HG03139 (cell line): ENCODE data around the gene LARP4B.
"Not testable (repeated sequence)": the region's sequence is repeated elsewhere in the genome, so short reads cannot be mapped to it uniquely, and the experiment has no call there.

Source experiments
- ATAC-seq: cut with Tn5 transposase; IDR thresholded peaks from one replicate; pipeline ENCODE4 v1.9.1; 2021; ENCODE audit not compliant: unreplicated experiment

The LARP4B gene

DNA sequence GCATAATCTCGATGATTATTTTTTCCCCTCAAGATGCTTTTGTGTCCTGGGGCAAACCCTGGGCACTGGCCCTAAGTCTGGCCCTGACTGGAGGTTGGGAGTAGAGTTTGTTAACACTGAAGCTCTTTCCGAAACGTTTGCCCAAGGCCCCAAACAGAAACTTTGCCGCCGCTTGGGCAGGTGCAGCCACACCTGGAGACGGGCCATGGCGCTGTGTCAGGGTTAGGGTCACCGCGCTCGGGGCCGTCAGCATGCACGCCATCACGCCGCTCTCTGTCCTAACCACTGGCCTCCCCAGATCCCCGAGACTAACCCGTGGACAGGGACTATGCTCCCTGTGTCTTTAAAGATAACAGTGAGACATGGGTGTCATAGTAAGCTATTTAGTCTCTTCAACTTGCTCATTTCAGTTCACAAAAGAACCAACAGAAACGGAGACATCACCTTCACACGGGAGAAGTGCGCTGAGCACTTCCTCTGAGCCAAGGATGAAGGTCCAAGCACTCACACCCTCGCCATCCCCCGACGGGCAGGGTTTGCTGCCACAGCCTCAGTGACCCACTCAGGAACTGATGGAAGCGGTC lies 156.8 kb downstream of the LARP4B start:
- no peak for ATAC-seq

DNA sequence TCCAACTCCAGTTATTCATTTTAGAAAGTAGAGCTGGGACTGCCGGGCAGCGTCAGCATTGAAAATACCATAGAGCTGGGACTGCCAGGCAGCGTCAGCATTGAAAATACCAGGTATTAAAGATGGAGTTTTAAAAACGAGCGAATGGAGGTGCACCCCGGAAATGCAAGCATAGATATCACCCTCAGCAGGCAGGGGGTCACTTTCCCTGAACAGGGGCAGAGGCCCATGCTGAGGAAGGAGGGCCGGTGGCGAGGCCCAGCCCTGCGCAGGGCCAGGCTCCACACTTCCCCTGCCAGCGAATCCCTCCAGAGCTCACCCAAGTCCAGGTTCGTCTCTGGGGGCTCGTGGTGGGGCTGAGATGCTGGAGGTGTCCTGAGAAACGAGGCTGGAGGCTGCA lies 157.3 kb downstream of the LARP4B start:
- ATAC-seq: no peak

DNA sequence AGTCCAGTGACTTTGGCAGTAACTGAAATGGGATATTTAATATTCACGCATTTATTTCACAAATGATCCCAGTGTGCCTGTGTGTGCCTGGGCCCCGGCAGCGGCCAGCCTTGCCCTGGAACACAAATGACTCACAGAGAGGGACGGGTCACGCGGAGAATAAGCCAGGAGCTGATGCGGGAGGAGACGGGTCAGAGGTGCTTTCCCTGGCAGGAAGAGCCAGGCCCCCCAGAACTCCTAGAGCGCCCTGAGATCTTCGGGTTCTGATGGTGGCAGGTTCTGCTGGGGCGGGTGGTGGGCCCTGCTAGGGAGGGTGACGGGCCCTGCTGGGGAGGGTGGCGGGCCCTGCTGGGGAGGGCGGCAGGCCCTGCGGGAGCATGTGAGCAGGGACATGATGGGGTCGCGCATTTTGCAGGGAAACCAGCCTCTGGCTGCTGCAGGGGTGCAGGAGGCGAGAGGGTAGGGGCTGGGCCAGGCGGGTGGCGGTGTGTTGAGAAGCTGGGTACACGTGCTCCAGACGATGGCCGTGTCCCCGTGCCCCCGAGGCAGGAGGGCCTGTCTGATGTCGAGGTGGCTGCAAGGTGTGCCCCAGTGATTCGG lies 157.8 kb downstream of the LARP4B start:
- ATAC-seq: no peak

DNA sequence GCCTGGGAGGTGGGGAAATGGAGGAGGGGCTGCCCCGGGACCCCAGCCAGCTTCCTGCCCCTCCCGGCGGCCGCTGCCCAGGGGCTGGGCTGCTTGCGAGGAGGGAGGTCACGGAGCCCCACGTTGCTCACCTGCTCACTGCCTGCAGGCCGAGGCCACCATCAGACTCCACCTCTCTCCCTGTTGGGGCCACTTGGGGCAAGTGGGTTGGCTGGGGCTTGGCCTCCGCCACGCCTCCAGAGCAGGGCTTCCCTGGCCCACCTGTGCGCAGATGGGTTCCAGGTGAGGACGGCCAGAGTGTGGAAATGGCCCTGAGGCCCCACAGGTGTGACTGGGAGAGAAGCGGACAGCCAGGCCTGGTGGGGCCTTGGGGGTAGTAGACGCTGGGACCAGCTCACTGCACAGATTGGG lies 159.3 kb downstream of the LARP4B start:
- no peak for ATAC-seq

DNA sequence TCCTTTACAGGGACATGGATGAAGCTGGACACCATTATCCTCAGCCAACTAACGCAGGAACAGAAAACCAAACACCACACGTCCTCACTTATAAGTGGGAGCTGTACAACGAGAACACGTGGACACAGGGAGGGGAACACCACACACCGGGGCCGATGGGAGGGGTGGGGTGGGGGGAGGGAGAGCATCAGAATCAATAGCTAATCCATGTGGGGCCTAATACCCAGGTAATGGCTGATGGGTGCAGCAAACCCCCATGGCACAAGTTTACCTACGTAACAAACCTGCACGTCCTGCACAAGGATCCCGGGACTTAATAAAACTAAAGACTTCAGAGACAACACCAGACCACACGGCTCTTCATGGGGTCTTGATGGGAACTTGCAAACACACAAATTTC lies 159.9 kb downstream of the LARP4B start:
- no peak for ATAC-seq

DNA sequence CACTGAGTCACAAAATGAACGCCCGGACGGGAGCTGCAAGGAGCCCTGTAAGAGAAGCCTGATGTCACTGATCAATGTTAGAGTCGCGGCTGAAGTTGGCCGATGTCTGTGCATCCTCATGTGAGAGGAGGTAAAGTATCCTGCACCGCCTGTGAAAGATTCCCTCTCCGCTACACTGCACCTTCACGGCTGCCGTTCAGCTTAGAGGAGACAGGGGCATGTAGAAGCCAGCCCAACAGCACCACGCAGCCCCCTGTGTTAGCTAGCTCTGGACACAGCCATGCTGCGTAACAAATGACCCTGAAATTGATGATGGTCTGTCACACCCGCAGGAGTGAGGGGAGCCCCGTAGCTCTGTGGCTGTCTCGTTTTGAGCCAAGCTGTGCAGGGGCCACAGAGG lies 160.5 kb downstream of the LARP4B start:
- ATAC-seq: no peak

DNA sequence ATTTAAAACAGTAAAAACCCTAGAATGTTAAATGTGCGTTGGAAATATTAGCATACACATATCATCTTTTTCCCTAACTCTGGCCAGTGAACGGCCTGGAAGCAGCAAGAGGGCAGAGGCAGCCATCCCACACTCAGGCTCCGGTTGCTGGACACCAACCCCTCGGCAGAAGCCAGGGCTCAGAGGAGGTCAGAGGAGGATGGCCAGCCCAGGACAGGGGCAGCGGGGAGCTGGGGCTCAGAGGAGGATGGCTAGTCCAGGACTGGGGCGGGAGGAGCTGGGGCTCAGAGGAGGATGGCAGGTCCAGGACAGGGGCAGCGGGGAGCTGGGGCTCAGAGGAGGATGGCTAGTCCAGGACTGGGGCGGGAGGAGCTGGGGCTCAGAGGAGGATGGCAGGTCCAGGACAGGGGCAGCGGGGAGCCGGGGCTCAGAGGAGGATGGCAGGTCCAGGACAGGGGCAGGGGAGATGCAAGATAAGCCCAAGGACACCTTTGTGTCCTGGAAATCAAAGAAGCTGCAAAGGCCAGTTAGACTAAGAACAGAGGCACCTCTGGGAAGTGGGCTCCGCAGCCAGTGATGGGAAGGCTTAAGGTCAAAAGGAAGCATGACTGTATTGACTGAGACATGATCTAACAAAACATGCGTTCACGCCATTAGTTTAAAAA lies 161.3 kb downstream of the LARP4B start:
- not testable (repeated sequence) for ATAC-seq

DNA sequence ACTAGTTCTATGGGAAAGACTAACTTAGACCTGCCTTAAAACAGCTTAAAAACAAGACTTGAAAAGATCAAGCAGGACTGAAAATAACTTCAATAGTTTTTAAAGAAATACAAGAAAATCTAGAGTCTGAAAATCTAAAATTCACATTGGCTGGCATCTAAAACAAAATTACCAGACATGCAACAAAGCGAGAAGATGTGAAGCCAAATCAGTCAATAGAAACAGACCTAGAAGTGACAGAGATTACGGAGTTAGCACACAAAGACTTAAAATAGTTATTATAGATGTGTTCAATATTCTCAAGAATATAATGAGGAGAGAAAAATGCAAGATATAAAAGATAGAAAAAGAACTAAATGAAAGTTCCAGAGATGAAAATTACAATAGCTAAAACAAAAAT lies 163.7 kb downstream of the LARP4B start:
- ATAC-seq: no peak

DNA sequence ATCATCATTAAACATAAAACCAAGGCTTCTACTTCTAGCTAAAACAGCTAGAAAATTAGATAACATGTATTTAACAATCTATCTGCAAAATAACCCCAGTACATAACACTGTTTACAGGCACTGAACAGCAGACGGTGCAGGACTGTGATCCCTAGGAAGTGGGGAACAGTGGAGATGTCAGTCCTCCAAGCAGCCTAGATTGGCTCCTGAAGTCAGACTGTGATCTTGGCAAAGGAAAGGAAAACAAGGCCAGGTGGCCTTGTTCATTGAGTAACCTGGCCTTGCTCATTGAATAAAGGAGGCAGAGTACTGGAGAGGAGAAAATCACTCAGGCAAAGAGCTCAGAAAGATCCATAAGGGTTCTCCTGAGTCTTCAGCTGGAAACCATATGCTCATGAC lies 164.3 kb downstream of the LARP4B start:
- no peak for ATAC-seq

DNA sequence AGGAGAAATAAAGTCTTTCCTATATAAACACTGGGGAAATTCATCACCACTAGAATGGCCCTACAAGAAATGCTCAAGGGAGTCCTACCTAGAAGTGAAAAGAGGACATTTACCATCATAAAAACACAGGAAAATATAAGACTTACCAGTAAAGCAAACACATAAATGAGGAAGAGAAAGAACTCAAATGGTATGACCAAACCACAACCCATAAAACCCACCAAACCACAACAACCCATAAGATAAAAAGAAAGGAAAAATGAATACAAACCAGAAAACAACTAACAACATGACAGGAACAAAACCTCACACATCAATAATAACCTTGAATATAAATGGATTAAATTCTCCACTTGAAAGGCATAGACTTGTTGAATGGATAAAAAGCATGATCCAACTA lies 170.1 kb downstream of the LARP4B start:
- no peak for ATAC-seq

DNA sequence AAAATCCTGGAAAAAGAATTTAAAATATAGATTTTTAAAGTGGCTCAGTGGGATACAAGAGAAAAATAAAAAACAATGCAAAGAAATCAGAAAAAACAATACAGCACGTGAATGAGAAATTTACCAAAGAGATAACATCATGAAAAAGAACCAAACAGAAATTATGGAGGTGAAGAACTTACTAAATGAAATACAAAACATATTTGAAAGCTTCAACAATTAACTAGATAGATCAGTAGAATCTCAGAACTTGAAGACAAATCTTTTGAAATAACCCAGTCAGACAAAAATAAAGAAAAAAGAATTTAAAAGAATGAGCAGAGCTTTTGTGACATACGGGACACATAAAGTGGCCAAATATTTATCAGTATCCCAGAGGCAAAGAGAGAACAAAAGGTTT lies 170.9 kb downstream of the LARP4B start:
- ATAC-seq: no peak

DNA sequence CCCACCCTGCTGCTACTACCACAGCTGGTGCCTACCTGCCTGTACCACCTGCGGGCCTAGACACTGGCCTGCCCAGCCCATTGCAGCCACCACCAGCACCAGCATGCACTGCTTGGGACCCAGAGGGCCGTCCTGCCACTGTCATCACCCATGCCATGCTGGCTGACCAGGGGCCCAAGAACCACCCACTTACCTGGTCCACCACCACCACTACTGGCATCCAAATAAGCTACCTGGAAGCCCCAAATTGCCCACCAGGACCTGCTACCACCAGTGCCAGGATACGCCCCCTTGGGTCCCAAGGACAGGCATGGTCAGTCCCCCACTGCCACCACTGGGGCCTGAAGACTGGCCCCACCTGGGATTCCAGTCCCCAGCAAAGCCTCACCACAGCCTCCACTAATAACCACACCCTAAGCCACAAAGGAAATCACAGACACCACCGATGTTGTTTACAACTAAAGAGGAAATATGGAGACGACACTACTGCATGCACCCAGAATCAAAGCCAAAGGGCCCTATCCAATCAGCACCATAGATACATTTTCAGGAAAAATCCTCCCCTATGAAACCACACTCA lies 171.5 kb downstream of the LARP4B start:
- ATAC-seq: no peak
